Hindlimb muscle (tissue), 1 donor: ENCODE data around the gene PDE7B. TPM values are rescaled to one million over a fixed set of nuclear protein-coding genes. Genes with fewer than 3 reads are reported as not detected.
"Not testable (repeated sequence)": the region's sequence is repeated elsewhere in the genome, so short reads cannot be mapped to it uniquely, and the experiment has no call there.

Experiments used
- DNase-seq: peaks from one replicate; pipeline ENCODE4 v3.0.0-alpha.2; 2013
- polyA plus RNA-seq: library from polyadenylated mRNA; unstranded; fragments of 120-200 nt; gene quantifications from one replicate; pipeline ENCODE4 v1.2.1, GENCODE V29; 2013; ENCODE audit not compliant: insufficient read length

Gene PDE7B
- polyA plus RNA-seq, 1 donor: 7.1 TPM

GRCh38 chr6:136077834-136078576 is 226.5 kb downstream of the PDE7B start:
- no peak for DNase-seq

DNA sequence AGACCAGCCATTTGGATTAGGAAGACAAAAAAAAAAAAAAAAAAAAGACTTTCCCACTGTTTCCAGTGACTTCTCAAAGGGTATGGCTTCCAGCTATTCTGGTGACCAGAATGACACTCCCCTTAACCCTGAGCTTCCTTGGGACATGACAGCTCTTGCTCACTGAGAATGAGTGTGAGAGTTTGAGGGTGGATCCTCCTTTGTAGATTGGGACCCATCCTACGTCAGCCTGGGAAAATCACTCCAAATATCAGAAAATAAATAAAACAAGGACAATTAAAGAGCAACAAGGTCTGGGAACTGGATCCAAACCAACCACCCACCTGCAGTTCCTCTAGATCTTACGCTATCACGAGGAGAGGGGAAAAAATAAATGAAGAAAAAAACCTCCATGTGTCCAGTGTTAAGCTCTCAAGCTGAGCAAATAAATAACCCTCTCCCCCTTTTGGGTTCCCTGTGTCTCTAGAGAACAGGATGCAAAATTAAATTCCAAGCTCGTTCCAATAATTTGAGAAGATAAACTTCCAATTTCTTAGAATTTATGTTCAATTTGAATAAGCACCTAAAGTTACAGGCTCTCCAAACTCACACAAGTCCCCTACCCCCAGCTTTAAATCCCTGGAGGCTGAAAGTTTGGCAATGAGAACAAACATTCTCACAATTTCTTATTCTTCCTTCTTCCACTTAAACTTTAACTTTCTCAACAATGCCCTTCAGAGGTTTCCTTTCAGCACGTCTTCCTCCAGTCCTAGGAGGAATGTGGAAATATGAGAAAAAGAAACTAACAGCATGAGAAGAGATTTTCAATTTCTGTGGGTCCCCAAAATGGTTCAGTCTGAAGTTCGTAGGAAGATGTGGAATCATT is 228.4 kb downstream of the PDE7B start:
- DNase-seq: no peak

GRCh38 chr6:136083540-136083939 is 232.0 kb downstream of the PDE7B start:
- DNase-seq: no peak

DNA sequence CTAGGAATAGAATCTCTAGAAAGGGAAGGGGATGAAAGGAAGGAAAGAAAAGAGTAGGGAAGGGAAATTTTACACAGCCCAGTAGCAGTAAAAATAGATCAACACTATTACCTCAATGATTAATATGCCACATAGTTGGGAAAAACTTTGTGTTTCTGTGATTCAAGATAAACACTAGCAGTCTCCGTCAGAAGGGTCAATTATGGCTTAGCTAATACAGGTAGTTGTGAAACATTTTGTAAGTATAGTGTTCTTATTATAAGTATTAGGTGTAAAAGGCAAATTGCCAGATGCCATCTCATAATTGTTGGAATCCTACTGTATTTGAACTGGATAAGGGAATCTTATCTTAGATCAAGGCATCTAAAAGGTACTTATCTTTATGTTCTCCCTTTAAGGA is 232.9 kb downstream of the PDE7B start:
- no peak for DNase-seq

DNA sequence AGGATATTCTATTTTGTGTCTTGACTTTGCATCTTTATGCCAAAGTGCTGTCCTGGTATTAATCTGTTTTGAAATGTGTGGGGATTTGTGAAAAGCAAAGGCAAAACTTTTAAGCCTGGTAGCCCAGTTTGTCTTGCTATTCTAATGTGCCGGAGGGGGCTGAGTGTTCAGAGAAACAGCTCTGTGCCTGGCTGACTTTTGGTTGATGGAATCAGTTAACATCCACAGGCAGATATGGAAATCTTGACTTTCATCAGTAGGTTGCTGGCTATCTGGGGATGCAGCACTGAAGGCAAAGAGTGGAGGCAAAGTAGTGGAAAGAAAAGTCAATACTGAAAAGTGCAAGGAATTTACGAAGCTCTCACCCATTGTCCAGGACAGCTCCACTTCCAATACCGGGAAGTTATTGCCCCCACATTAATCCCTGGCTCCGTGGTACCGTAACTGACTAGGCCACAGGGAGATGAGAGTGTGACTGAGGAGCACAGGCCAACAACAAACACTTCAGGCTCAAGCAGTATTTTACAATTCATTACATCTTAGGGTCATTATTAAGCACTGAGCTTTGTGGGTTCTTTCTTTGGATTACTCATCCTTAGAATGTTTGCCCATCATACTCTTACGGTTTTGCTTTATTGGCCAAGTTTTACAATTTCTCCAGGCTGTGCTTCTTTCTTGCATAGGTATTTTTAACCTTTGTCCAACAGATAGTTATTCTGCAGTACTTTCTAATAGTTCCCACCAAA is 234.0 kb downstream of the PDE7B start:
- DNase-seq: no peak

- DNase-seq: peak; percentile 64
Observed at GRCh38 chr6:136086686-136087085, 235.2 kb downstream of the PDE7B start.

GRCh38 chr6:136087986-136088385 is 236.5 kb downstream of the PDE7B start:
- DNase-seq: no peak

GRCh38 chr6:136088693-136089092 is 237.2 kb downstream of the PDE7B start:
- DNase-seq: no peak

DNA sequence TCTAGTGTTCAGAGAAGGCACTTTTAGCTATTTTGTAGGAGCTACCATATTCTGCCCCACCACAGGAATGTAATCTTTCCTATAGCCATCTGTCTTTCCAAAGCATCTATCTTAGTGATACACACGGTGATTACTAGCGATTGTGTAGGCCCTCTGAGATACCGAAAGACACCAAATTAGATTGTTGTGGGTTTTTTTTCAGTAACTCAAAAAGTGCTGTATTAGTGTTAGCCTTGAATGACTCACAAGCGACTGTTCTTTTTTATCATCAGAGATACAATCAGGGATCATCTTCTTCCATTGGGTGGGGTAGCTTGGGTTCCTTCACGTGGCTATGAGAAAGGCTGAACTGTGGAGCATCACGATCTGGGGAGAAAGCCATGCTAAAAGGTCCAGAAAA is 238.4 kb downstream of the PDE7B start:
- DNase-seq: no peak

GRCh38 chr6:136090929-136091328 is 239.4 kb downstream of the PDE7B start:
- DNase-seq: no peak

DNA sequence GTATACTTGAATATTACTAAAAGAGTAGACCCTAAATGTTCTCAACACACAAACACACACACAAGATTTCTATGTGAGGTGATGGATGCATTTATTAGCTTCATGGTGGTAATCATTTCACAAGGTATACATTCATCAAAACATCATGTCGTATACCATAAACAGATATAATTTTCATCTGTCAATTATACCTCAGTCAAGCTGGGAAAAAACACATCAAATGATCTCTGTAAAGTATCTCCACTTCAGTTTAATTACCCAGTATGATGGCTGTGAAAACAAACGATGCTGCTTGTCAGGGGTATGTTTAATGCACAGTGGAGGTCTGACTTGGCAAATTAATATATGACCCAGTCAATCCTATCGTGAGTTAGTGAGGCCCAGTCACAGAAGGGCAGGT is 241.4 kb downstream of the PDE7B start:
- DNase-seq: no peak

- no peak for DNase-seq
Observed at GRCh38 chr6:136093835-136094234, 242.3 kb downstream of the PDE7B start.

DNA sequence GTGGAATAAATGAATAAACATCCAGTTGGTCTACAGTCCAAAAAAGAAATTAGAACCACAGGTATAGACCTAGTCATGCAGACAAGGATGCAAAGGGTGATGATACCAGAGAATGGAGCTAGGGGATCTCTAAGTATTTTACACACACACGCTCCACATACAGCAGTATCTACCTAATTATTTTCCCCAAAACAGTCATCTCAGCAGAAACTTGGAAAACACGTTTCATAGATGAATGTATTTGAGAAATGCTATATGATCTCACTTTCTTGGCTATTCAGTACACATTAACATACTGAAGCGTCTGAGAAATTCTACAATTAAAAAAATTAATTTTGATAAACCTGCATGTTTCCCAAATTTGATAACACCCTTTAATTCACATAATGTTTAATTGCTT is 243.3 kb downstream of the PDE7B start:
- DNase-seq: no peak

- DNase-seq: peak; percentile 59
Observed at GRCh38 chr6:136095986-136096385, 244.5 kb downstream of the PDE7B start.

DNA sequence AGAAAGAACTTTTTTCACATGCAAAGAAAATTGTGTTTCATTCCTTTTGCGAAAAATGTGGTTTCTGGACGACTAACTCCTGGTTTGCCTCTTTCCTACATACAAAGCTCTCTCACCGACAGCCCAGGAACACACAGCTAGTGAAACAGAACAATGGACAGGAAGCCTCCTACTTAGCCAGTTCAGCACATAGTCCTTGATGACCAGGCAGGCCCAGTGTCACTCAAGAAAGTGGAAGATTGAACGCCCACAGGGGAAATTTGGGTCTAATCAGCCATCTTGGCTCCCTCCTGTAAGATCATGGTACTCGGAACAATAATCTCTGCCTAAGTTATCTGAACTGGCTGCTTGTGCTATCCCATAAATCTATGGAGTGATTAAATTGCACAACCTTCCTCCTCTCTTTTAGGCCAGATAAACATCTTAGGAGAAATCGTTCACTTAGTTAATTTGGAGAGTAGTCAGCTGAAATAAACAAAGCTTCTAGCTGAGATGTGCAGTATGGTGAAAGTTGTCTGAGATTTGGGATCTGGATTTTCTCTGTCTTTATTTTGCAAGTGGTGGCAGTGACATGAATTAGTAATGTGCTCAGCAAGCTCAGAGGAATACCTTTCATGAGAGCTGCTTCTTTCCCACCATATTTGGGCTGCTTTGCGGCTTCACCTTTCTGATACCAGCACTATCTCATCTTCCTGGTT is 251.6 kb downstream of the PDE7B start:
- no peak for DNase-seq

- no peak for DNase-seq
Observed at GRCh38 chr6:136103763-136104311, 252.3 kb downstream of the PDE7B start.

DNA sequence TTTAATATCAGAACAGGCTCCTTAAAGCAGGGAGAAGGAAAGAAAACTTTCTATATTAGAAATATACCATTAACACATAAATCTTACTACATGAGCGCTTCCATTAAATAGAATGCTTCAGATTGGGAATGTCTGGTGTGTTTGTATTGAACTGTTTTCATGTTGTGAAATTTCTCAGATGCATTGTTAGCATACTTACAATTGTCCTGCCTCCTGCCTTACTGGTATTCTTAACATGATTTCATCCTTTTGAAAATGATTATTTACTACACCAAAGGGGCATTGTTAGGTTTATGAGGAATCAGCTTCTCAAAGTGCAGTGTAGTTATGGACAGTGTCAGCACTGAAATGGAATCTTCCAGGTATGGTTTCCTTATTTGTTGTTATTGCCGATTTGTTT is 253.1 kb downstream of the PDE7B start:
- no peak for DNase-seq

- DNase-seq: not testable (repeated sequence)
Observed at GRCh38 chr6:136105797-136106196, 254.3 kb downstream of the PDE7B start.

GRCh38 chr6:136108361-136108945 is 257.0 kb downstream of the PDE7B start:
- no peak for DNase-seq

GRCh38 chr6:136111831-136112230 is 260.3 kb downstream of the PDE7B start:
- no peak for DNase-seq

GRCh38 chr6:136112262-136112661 is 260.8 kb downstream of the PDE7B start:
- no peak for DNase-seq

DNA sequence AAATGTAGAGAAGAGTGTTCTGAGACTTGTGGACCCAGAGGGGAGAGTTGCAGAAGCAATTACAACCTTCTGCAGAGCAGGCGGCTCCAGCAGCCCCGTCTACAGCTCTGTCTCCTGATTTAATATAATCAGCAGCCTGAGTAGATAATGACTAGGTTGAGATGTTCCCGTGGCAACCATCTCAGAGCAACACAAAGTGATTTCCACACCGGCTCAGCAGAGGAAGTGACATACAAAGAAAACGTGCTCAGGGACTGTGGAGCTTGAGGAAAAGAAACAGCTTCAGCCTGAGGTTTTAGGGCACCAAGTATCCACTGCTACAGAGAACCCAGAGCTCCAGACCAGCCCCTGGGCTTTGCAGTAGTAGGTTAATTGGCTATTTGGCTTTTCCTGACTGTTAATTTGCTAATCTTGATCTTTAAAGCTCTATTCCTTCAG is 262.3 kb downstream of the PDE7B start:
- peak; percentile 54 for DNase-seq
